WERI-Rb-1 (cell line): ENCODE measurements around the gene ISCU.

ENCODE experiments used
- DNase-seq: peaks from one replicate; pipeline ENCODE4 v3.0.0-alpha.2; 2020
- H3K27ac ChIP-seq: fragments of 250-450 bp; sonication (Bioruptor Pico); 2 replicates; pipeline ENCODE4 v1.5.1; 2020; ENCODE audit warnings: mild to moderate bottlenecking, moderate library complexity
- H3K27me3 ChIP-seq: fragments of 250-450 bp; sonication (Bioruptor Pico); 2 replicates; pipeline ENCODE4 v1.5.1; 2021; ENCODE audit warnings: mild to moderate bottlenecking, low read depth, moderate library complexity; ENCODE audit not compliant: insufficient read depth, severe bottlenecking
- H3K36me3 ChIP-seq: fragments of 250-450 bp; sonication (Bioruptor Pico); 2 replicates; pipeline ENCODE4 v1.5.1; 2020; ENCODE audit warnings: mild to moderate bottlenecking, moderate library complexity
- H3K4me3 ChIP-seq: 2 replicates; pipeline ENCODE4 v1.5.1; 2011; ENCODE audit warnings: low read depth, mild to moderate bottlenecking, control low read depth, low read length
- H3K9me3 ChIP-seq: fragments of 250-450 bp; sonication (Bioruptor Pico); 2 replicates; pipeline ENCODE4 v1.5.1; 2021; ENCODE audit warnings: mild to moderate bottlenecking, moderate library complexity; ENCODE audit not compliant: severe bottlenecking
- CTCF ChIP-seq: IDR thresholded peaks from 2 replicates; pipeline ENCODE4 v1.5.1; 2011; ENCODE audit warnings: low read depth, mild to moderate bottlenecking, control low read depth, inconsistent platforms, low read length

ISCU gene

GRCh38 chr12:108613548-108613947, 51.2 kb downstream of the ISCU start:
- Histone ChIP-seq H3K36me3 (no peaks in the 10 kb centered on the region), H3K27me3 (no peaks in the 10 kb centered on the region), H3K27ac (no peak overlapping the region), H3K9me3 (no peaks in the 10 kb centered on the region), H3K4me3 (no peak overlapping the region)
- no peak for DNase-seq
- no peak for TF ChIP-seq CTCF

- no peak for TF ChIP-seq CTCF
- H3K27ac ChIP-seq, result no peak overlapping the region
Measured at GRCh38 chr12:108614041-108614440, 51.6 kb downstream of the ISCU start.

GRCh38 chr12:108614639-108615038, 52.2 kb downstream of the ISCU start:
- no peak for DNase-seq
- TF ChIP-seq CTCF, result no peak
- H3K36me3 ChIP-seq, result no peaks in the 10 kb centered on the region
- no peak overlapping the region for H3K4me3 ChIP-seq
- H3K9me3 ChIP-seq, result no peaks in the 10 kb centered on the region
- H3K27me3 ChIP-seq, result no peaks in the 10 kb centered on the region
- H3K27ac ChIP-seq, result no peak overlapping the region

More at GRCh38 chr12:108614041-108614440, 51.6 kb downstream of the ISCU start:
- Histone ChIP-seq H3K4me3 (no peak overlapping the region), H3K36me3 (no peaks in the 10 kb centered on the region), H3K27me3 (no peaks in the 10 kb centered on the region), H3K9me3 (no peaks in the 10 kb centered on the region)
- DNase-seq, result no peak

- Histone ChIP-seq H3K27ac (no peak overlapping the region), H3K36me3 (no peaks in the 10 kb centered on the region), H3K27me3 (no peaks in the 10 kb centered on the region), H3K9me3 (no peaks in the 10 kb centered on the region), H3K4me3 (no peak overlapping the region)
- TF ChIP-seq CTCF, result no peak
- no peak for DNase-seq
Measured at GRCh38 chr12:108615918-108616317, 53.5 kb downstream of the ISCU start.

GRCh38 chr12:108616359-108616758, 54.0 kb downstream of the ISCU start:
- Histone ChIP-seq H3K27me3 (no peaks in the 10 kb centered on the region), H3K9me3 (no peaks in the 10 kb centered on the region), H3K27ac (no peak overlapping the region), H3K4me3 (no peak overlapping the region), H3K36me3 (no peaks in the 10 kb centered on the region)
- no peak for TF ChIP-seq CTCF
- DNase-seq, result no peak
